Neuron (in vitro differentiated cells): Measurements from ENCODE around the gene RHBDL2.
"Not testable (repeated sequence)": the region's sequence is repeated elsewhere in the genome, so short reads cannot be mapped to it uniquely, and the experiment has no call there.

Experiments used
- H2AFZ ChIP-seq: one replicate; pipeline ENCODE4 v1.6.1; 2013; ENCODE audit warnings: low read depth, mild to moderate bottlenecking, inconsistent platforms, low read length, moderate library complexity
- H3K27me3 ChIP-seq: one replicate; pipeline ENCODE4 v1.6.1; 2013; ENCODE audit warnings: low read length; ENCODE audit not compliant: insufficient read depth
- H3K36me3 ChIP-seq: one replicate; pipeline ENCODE4 v1.6.1; 2013; ENCODE audit warnings: low read length; ENCODE audit not compliant: insufficient read depth
- H3K4me1 ChIP-seq: one replicate; pipeline ENCODE4 v1.6.1; 2013; ENCODE audit warnings: low read length; ENCODE audit not compliant: insufficient read depth
- H3K4me3 ChIP-seq: 2 replicates; pipeline ENCODE4 v1.5.1; 2013; ENCODE audit warnings: mild to moderate bottlenecking, low read length, moderate library complexity
- H3K9me3 ChIP-seq: one replicate; pipeline ENCODE4 v1.6.1; 2013; ENCODE audit warnings: low read length

The RHBDL2 gene

GRCh38 chr1:38923607-38924006, 18.0 kb downstream of the RHBDL2 start:
- H2AFZ ChIP-seq = no peak overlapping the region
- no peaks in the 10 kb centered on the region for H3K36me3 ChIP-seq
- no peaks in the 10 kb centered on the region for H3K9me3 ChIP-seq
- no peak overlapping the region for H3K4me3 ChIP-seq
- no peaks in the 10 kb centered on the region for H3K27me3 ChIP-seq
- no peaks in the 10 kb centered on the region for H3K4me1 ChIP-seq

GRCh38 chr1:38919130-38919529, 22.5 kb downstream of the RHBDL2 start:
- H3K4me3 ChIP-seq = no peak overlapping the region
- H2AFZ ChIP-seq = no peak overlapping the region
- no peaks in the 10 kb centered on the region for H3K27me3 ChIP-seq

GRCh38 chr1:38918568-38918967, 23.1 kb downstream of the RHBDL2 start:
- H3K9me3 ChIP-seq = no peaks in the 10 kb centered on the region

More at GRCh38 chr1:38919130-38919529, 22.5 kb downstream of the RHBDL2 start:
- Histone ChIP-seq H3K36me3 (no peaks in the 10 kb centered on the region), H3K9me3 (no peaks in the 10 kb centered on the region), H3K4me1 (no peaks in the 10 kb centered on the region)

GRCh38 chr1:38917772-38918171, 23.9 kb downstream of the RHBDL2 start:
- H3K4me3 ChIP-seq = no peak overlapping the region
- no peaks in the 10 kb centered on the region for H3K4me1 ChIP-seq
- no peaks in the 10 kb centered on the region for H3K9me3 ChIP-seq
- H3K36me3 ChIP-seq = no peaks in the 10 kb centered on the region
- no peak overlapping the region for H2AFZ ChIP-seq
- H3K27me3 ChIP-seq = no peaks in the 10 kb centered on the region

More at GRCh38 chr1:38918568-38918967, 23.1 kb downstream of the RHBDL2 start:
- H3K27me3 ChIP-seq = no peaks in the 10 kb centered on the region
- H3K4me1 ChIP-seq = no peaks in the 10 kb centered on the region
- H3K36me3 ChIP-seq = no peaks in the 10 kb centered on the region
- no peak overlapping the region for H2AFZ ChIP-seq
- no peak overlapping the region for H3K4me3 ChIP-seq

- Histone ChIP-seq H3K9me3 (no peaks in the 10 kb centered on the region), H3K4me1 (no peaks in the 10 kb centered on the region), H2AFZ (no peak overlapping the region), H3K4me3 (no peak overlapping the region), H3K27me3 (no peaks in the 10 kb centered on the region), H3K36me3 (no peaks in the 10 kb centered on the region)
Measured at GRCh38 chr1:38917337-38917736, 24.3 kb downstream of the RHBDL2 start.

GRCh38 chr1:38915352-38915948, 26.2 kb downstream of the RHBDL2 start:
- no peaks in the 10 kb centered on the region for H3K4me1 ChIP-seq
- H2AFZ ChIP-seq = no peak overlapping the region
- H3K4me3 ChIP-seq = no peak overlapping the region

GRCh38 chr1:38914908-38915307, 26.7 kb downstream of the RHBDL2 start:
- not testable (repeated sequence) for H3K36me3 ChIP-seq, H3K4me3 ChIP-seq, H2AFZ ChIP-seq, H3K9me3 ChIP-seq, H3K4me1 ChIP-seq, H3K27me3 ChIP-seq

More at GRCh38 chr1:38915352-38915948, 26.2 kb downstream of the RHBDL2 start:
- no peaks in the 10 kb centered on the region for H3K9me3 ChIP-seq
- no peaks in the 10 kb centered on the region for H3K36me3 ChIP-seq
- no peaks in the 10 kb centered on the region for H3K27me3 ChIP-seq

GRCh38 chr1:38908821-38909220, 32.8 kb downstream of the RHBDL2 start:
- Histone ChIP-seq H3K4me1 (no peaks in the 10 kb centered on the region), H3K27me3 (no peaks in the 10 kb centered on the region), H2AFZ (no peak overlapping the region), H3K9me3 (no peaks in the 10 kb centered on the region), H3K4me3 (no peak overlapping the region), H3K36me3 (no peaks in the 10 kb centered on the region)

GRCh38 chr1:38905985-38906384, 35.6 kb downstream of the RHBDL2 start:
- Histone ChIP-seq H3K4me1 (no peaks in the 10 kb centered on the region), H3K9me3 (no peaks in the 10 kb centered on the region), H3K36me3 (no peaks in the 10 kb centered on the region), H2AFZ (no peak overlapping the region), H3K27me3 (no peaks in the 10 kb centered on the region), H3K4me3 (no peak overlapping the region)

GRCh38 chr1:38899560-38899959, 42.1 kb downstream of the RHBDL2 start:
- Histone ChIP-seq H3K4me1 (no peaks in the 10 kb centered on the region), H2AFZ (no peak overlapping the region), H3K9me3 (no peaks in the 10 kb centered on the region), H3K4me3 (no peak overlapping the region), H3K36me3 (no peaks in the 10 kb centered on the region), H3K27me3 (no peaks in the 10 kb centered on the region)

- Histone ChIP-seq H3K4me1 (no peaks in the 10 kb centered on the region), H3K36me3 (no peaks in the 10 kb centered on the region), H3K27me3 (no peaks in the 10 kb centered on the region), H2AFZ (no peak overlapping the region), H3K9me3 (no peaks in the 10 kb centered on the region), H3K4me3 (no peak overlapping the region)
Measured at GRCh38 chr1:38898653-38899230, 42.9 kb downstream of the RHBDL2 start.

- H3K4me3 ChIP-seq = no peak overlapping the region
- H3K4me1 ChIP-seq = no peaks in the 10 kb centered on the region
- no peaks in the 10 kb centered on the region for H3K9me3 ChIP-seq
- H3K36me3 ChIP-seq = no peaks in the 10 kb centered on the region
- no peak overlapping the region for H2AFZ ChIP-seq
- H3K27me3 ChIP-seq = no peaks in the 10 kb centered on the region
Measured at GRCh38 chr1:38896169-38896568, 45.5 kb downstream of the RHBDL2 start.

GRCh38 chr1:38892976-38893375, 48.7 kb downstream of the RHBDL2 start:
- Histone ChIP-seq H3K4me3 (no peak overlapping the region), H2AFZ (no peak overlapping the region), H3K27me3 (no peaks in the 10 kb centered on the region), H3K9me3 (no peaks in the 10 kb centered on the region), H3K4me1 (no peaks in the 10 kb centered on the region), H3K36me3 (no peaks in the 10 kb centered on the region)

- H3K4me3 ChIP-seq = no peak overlapping the region
Measured at GRCh38 chr1:38891753-38892152, 49.9 kb downstream of the RHBDL2 start.

More at GRCh38 chr1:38891753-38892152, 49.9 kb downstream of the RHBDL2 start:
- H3K4me1 ChIP-seq = no peaks in the 10 kb centered on the region
- no peaks in the 10 kb centered on the region for H3K27me3 ChIP-seq
- H2AFZ ChIP-seq = no peak overlapping the region
- no peaks in the 10 kb centered on the region for H3K36me3 ChIP-seq
- H3K9me3 ChIP-seq = no peaks in the 10 kb centered on the region
